ENCODE measurements around the gene GJC1. TPM values are rescaled to one million over a fixed set of nuclear protein-coding genes. Genes with fewer than 3 reads are reported as not detected.

Gene GJC1
- total RNA-seq, 1 experiment from 2014 or later, result 119 TPM

DNA sequence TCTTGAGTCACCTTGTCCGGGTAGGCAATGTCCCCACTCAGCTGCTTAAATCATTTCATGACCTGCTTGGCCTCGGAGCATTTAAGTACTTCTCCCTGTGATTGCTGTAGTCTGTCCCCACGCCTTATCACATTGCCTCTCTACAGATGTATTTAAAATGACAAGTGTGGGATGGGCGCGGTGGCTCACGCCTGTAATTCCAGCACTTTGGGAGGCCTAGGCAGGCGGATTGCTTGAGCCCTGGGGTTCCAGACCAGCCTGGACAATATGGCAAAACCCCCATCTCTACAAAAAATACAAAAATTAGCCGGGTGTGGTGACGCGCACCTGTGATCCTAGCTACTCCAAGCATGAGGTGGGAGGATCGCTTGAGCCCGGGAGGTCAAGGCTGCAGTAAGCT lies 1.3 kb upstream of the GJC1 start:
- Histone ChIP-seq H3K4ac (ENCODE audit: low read depth, low read length) (no peak overlapping the region), H2BK12ac (ENCODE audit: insufficient read length, low read depth, low read length) (no peak overlapping the region), H3K18ac (ENCODE audit: insufficient read length, low read depth, low read length) (no peak overlapping the region), H3K4me2 (ENCODE audit: insufficient read depth, insufficient read length, low read length) (peak overlapping the region; percentile 68), H3K27me3 (ENCODE audit: insufficient read depth, low read length) (no peaks in the 10 kb centered on the region), H3K27ac (ENCODE audit: insufficient read length, low read depth, low read length) (peak overlapping the region; percentile 84), H4K91ac (ENCODE audit: insufficient read length, low read depth, low read length) (no peak overlapping the region), H3K79me2 (ENCODE audit: insufficient read depth, low read length) (peaks cover 23% of the 10 kb centered on the region; the same call in 1 of the 2 replicates), H3K9me3 (ENCODE audit: control insufficient read depth, low read depth, low read length) (no peaks in the 10 kb centered on the region), H2AFZ (ENCODE audit: low read length) (no peak overlapping the region), H3K79me1 (ENCODE audit: insufficient read depth, low read depth, low read length, poor library complexity, severe bottlenecking) (no peaks in the 10 kb centered on the region), H3K23me2 (ENCODE audit: insufficient read length, low read depth, low read length, poor library complexity, severe bottlenecking) (peaks cover 8% of the 10 kb centered on the region), H4K8ac (replicated peaks; ENCODE audit: insufficient read length, low read depth, low read length) (no peak overlapping the region), H3K23ac (ENCODE audit: insufficient read length, low read depth, low read length) (no peak overlapping the region), H3T11ph (ENCODE audit: low read length) (no peak overlapping the region), H3K14ac (ENCODE audit: insufficient read depth, low read length) (no peak overlapping the region), H3K56ac (ENCODE audit: insufficient read length, low read depth, low read length) (no peak overlapping the region), H2BK5ac (ENCODE audit: insufficient read length, low read length) (no peak overlapping the region), H2AK5ac (ENCODE audit: insufficient read length, low read length) (peak overlapping the region; percentile 86), H2BK20ac (ENCODE audit: low read depth, low read length, poor library complexity, severe bottlenecking) (no peak overlapping the region), H4K20me1 (ENCODE audit: control insufficient read depth, insufficient read depth, insufficient read length) (no peaks in the 10 kb centered on the region), H3K9ac (ENCODE audit: extremely low read depth, insufficient read length, low read length) (peak overlapping the region; percentile 49), H2BK15ac (ENCODE audit: low read depth, low read length) (no peak overlapping the region), H4K5ac (ENCODE audit: insufficient read length, low read depth, low read length) (no peak overlapping the region), H3K4me1 (ENCODE audit: insufficient read depth, low read length) (no peaks in the 10 kb centered on the region; the same call in 1 of the 2 replicates), H2BK120ac (ENCODE audit: low read depth, low read length, poor library complexity, severe bottlenecking) (no peak overlapping the region)
- Mint-ChIP-seq H3K4me3 (peak overlapping the region; percentile 84 to 97), H3K36me3 (ENCODE audit: insufficient read depth in 1 of 3, low read depth in 3 of 3) (peaks cover 0 to 8% (median 0%) of the 10 kb centered on the region in 3 experiments; a peak in 2 of 7 replicates), H3K9me3 (peaks cover 0 to 7% of the 10 kb centered on the region in 2 experiments; a peak in 3 of 5 replicates), H3K4me1 (peaks cover 27 to 42% of the 10 kb centered on the region in 2 experiments), H3K27ac (peak overlapping the region in 1 of 3 experiments; percentile 100; a peak in 3 of 7 replicates), H3K27me3 (ENCODE audit: low read depth) (peaks cover 3% of the 10 kb centered on the region)
- DNase-seq, result no peak
- no CpG with 5 or more reads among the region's 12 CpGs for WGBS (ENCODE audit: extremely low coverage, insufficient read length, low lambda C conversion rate)
- no peak for TF ChIP-seq CTCF (conservative IDR thresholded peaks at IDR 0.05)
